Measurements from ENCODE around the gene RPP25L.

DNA sequence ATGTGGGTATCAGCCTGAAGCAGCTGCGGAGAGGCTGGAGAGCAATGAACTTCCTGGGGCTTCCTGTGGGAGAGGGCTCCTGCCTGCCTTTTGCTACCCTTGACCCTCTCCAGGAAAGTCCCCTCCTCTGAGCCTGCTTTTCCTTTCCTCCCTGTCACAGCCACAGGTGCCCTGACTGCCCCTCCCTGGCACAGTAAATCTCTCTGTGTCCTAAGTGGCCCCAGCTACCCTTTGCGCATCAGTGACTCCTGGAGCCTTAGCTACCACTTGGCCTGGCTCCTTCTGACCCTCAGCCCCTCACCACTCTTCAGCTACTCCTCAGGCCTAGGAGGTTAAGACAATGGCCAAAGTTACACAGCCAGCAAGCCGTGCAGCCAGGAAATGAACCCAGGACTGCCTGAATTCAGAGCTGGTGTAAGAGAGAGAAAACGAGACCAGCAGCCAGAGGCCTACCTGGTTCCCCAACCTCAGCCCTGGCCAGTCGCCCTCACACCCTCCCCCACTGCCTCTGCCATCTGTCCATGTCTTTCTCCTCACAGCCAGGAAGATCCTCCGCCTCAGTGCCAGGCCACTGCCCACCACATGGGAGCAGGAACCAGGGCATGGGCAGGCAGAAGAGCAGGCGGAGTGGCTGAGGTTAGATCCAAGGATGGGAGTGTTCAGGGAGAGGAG, 41.0 kb downstream of the RPP25L start:
- TF ChIP-seq, protein P1, sequence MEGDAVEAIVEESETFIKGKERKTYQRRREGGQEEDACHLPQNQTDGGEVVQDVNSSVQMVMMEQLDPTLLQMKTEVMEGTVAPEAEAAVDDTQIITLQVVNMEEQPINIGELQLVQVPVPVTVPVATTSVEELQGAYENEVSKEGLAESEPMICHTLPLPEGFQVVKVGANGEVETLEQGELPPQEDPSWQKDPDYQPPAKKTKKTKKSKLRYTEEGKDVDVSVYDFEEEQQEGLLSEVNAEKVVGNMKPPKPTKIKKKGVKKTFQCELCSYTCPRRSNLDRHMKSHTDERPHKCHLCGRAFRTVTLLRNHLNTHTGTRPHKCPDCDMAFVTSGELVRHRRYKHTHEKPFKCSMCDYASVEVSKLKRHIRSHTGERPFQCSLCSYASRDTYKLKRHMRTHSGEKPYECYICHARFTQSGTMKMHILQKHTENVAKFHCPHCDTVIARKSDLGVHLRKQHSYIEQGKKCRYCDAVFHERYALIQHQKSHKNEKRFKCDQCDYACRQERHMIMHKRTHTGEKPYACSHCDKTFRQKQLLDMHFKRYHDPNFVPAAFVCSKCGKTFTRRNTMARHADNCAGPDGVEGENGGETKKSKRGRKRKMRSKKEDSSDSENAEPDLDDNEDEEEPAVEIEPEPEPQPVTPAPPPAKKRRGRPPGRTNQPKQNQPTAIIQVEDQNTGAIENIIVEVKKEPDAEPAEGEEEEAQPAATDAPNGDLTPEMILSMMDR (IDR thresholded peaks at IDR 0.05), result no peak
- TF ChIP-seq POLR2A (IDR thresholded peaks at IDR 0.05), result no peak
